Loucy (cell line): ENCODE data around the gene CIB4.

Experiments
- CTCF ChIP-seq: fragments of 200-600 bp; sonication (generic); conservative IDR thresholded peaks from 2 replicates; pipeline ENCODE4 v1.5.1; 2014; ENCODE audit warnings: mild to moderate bottlenecking, antibody characterized with exemption, low read length
- EZH2phosphoT487 ChIP-seq: fragments of 200-600 bp; IDR thresholded peaks from 2 replicates; pipeline ENCODE4 v1.6.1; 2018; ENCODE audit warnings: antibody characterized with exemption, mild to moderate bottlenecking, moderate library complexity, borderline replicate concordance

- no peak for TF ChIP-seq CTCF
- no peak for TF ChIP-seq EZH2phosphoT487
Observed at GRCh38 chr2:26633351-26633945, 7.7 kb downstream of the CIB4 start.
